ENCODE data around the gene GLOD5. TPM values are rescaled to one million over a fixed set of nuclear protein-coding genes. Genes with fewer than 3 reads are reported as not detected.
A peak's percentile ranks its signal among the peaks of the same experiment; 100 is the strongest.

The GLOD5 gene
- total and polyA plus RNA-seq, 9 of the 15 experiments (the other 6 are each of a cell fraction or from before 2014, with no cell fraction given), result 0.27 to 4.4 (median 2.2) TPM

- TF ChIP-seq ZBTB40 (IDR thresholded peaks at IDR 0.05) (peak; percentile 29; the same call in 1 of the 2 replicates), ZBTB40 (CRISPR knock-in tag; IDR thresholded peaks at IDR 0.05) (no peak), RB1 (IDR thresholded peaks at IDR 0.05; ENCODE audit: low read depth) (peak; percentile 97), KDM5B (IDR thresholded peaks at IDR 0.05; ENCODE audit: insufficient replicate concordance, low read depth, low read length) (no peak), AFF1 (IDR thresholded peaks at IDR 0.05; ENCODE audit: low read depth in 1 of 2, partially characterized antibody in 2 of 2) (no peak), HMG20A (CRISPR knock-in tag; conservative IDR thresholded peaks at IDR 0.05) (no peak), MYNN (IDR thresholded peaks at IDR 0.05) (no peak), MYNN (CRISPR knock-in tag; IDR thresholded peaks at IDR 0.05) (no peak), ELK1 (CRISPR knock-in tag; IDR thresholded peaks at IDR 0.05) (no peak), ZNF586 (CRISPR knock-in tag; conservative IDR thresholded peaks at IDR 0.05) (no peak), KLF10 (CRISPR knock-in tag; IDR thresholded peaks at IDR 0.05) (no peak)
Observed at GRCh38 chrX:48801280-48802088, 39.9 kb downstream of the GLOD5 start, which contains the start of gene HDAC6 (continued).
